GM21723 (cell line): ENCODE measurements around the gene CRLF1.

Experiments used
- ATAC-seq: cut with Tn5 transposase; IDR thresholded peaks from one replicate; pipeline ENCODE4 v1.9.1; 2021; ENCODE audit warnings: mild to moderate bottlenecking, moderate library complexity; ENCODE audit not compliant: unreplicated experiment

Gene CRLF1, protein sequence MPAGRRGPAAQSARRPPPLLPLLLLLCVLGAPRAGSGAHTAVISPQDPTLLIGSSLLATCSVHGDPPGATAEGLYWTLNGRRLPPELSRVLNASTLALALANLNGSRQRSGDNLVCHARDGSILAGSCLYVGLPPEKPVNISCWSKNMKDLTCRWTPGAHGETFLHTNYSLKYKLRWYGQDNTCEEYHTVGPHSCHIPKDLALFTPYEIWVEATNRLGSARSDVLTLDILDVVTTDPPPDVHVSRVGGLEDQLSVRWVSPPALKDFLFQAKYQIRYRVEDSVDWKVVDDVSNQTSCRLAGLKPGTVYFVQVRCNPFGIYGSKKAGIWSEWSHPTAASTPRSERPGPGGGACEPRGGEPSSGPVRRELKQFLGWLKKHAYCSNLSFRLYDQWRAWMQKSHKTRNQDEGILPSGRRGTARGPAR

DNA sequence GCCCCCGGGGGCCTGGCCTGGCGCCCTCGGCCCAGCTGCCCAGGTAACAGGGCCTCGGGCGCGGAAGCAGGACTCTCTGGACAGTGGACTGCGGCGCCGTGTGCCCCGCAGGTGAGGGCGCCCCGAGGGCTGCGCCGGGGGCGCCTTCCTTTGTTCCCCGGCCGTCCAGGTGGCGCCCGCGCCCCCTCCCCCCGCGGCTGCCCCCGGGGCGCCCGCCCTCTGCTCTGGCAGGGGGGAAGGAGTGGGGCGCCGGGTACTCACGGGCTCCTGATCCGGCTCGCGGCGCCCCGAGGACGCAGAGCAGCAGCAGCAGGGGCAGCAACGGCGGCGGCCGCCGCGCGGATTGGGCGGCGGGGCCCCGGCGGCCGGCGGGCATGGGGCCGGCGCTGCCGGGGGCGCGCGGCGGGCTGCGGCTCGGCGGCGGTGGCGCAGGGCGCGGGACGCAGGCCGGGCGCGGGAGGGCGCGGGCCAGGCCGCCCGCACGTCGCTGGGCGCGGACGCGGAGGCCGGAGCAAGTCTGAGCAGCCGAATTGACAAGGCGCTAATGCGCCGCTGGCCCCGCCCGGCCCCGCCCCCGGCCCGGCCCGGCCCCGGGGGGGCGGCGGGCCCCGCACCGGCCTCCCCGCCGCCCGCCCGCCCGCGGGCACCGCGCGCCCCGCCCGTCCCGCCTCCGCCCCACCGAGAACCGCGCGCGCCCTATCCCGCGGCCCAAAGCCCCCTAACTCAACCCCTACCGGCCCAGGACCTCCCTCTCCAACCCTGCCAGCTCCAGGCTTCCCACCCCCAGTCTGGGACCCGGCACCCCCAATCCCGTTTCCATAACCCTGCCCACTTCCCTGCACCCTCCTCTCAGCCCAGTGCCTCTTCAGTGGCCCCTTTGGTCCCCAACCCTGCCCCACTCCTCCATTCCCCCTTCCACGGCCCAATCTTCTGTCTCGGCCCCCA, at the start of gene CRLF1:
Gene CRLF1 (minus strand): TSS at position 519 of the 945 bp plus-strand sequence. CDS start 143 bp downstream, at position 376.
- ATAC-seq: no peak

DNA sequence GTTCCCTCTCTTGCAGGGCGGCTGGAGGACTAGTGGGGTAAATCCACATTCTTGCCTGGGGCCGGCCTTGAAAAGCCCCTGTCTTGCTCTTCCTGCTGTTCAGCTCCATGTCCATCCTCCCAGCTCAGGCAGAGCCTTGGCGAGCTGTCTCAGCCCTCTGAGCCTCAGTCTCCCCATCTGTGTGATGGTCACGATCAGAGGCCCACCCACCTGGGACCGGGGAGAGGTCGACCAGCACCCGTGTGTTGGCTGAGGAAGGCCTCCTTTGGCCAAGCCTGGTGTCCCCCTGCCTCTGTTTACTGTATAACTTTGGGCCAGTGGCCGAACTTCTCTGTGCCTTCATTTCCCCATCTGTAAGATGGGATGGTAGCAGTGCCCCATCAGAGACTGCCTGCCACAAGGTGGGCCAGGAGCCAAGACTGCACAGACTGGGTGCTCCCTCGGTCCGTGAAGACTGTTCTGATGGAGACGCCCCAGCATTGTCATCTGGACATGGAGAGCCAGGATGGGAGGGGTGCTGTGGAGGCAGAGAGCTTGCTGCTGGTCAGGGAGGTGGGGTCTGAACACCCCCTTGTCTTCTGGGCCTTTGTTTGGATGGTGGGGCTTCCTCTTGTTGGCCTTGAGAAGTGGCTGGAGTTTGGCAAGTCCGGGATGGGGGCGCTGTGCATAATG, 48.7 kb upstream of the CRLF1 start:
- no peak for ATAC-seq

DNA sequence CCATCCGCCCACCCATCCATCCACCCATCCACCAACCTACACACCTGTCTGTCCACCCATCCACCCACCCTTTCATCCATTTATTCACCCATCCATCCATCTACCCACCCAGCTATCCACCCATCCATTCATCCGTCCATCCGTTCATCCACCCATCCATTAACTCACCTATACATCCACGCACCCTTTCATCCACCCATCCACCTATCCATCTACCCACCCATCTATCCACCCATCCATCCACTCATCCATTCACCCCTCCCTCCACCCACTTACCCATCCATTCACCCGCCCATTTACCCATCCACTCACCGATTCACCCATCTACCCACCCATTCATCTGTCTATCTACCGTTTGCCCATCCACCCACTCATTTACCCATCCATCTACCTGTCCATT, 47.9 kb upstream of the CRLF1 start:
- ATAC-seq: no peak

DNA sequence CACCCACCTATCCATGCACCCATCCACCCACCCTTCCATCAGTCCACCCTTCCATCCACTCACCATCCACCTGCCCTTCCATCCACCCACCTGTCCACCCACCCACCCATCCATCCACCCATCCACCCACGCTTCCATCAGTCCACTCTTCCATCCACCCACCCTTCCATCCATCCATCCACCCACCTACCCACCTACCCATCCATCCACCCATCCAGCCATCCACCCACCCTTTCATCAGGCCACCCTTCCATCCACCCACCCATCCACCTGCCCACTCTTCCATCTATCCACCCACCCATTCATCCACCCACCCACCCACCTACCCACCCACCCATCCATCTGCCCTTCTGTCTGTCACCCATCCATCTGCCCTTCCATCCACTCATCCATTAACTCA, 47.3 kb upstream of the CRLF1 start:
- no peak for ATAC-seq

DNA sequence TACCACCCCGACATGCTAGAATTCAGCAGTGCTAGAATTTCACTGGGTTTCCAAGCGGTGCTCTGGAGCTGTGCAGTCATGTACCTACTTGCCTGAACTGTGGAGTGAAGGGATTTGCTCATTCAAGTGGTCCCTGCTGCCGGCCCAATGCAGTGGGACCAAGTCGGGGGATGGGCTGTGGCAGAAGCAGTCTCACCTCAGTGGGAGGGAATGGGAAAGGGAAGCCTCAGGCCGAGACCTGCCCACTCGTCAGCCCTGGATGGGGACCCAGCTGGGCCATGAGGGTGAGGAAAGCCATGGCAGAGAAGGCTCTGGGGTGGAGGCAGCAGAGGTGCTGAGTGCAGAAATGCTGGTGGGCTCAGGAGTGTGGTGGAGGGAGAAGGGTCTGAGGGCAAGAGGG, 45.1 kb upstream of the CRLF1 start:
- ATAC-seq: no peak

DNA sequence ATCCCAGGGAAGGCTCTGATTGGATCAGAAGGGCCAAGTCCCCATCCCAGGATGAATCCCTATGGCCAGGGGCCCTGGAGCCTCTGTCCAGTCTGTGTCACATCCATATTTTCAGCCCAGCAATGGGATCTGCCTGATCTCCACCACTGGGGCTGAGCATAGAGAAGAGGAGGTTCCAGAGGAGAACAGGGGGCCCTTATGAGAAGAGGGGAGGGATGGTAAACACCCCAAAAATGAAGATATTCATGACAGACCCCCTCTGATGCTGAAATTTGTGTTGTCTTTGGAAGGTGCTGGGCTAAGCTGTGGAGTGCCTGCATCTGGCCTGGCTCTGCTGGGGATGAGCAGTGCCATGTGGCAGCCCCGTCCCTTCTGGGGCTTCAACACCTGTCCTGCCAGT, 44.7 kb upstream of the CRLF1 start:
- ATAC-seq: no peak

DNA sequence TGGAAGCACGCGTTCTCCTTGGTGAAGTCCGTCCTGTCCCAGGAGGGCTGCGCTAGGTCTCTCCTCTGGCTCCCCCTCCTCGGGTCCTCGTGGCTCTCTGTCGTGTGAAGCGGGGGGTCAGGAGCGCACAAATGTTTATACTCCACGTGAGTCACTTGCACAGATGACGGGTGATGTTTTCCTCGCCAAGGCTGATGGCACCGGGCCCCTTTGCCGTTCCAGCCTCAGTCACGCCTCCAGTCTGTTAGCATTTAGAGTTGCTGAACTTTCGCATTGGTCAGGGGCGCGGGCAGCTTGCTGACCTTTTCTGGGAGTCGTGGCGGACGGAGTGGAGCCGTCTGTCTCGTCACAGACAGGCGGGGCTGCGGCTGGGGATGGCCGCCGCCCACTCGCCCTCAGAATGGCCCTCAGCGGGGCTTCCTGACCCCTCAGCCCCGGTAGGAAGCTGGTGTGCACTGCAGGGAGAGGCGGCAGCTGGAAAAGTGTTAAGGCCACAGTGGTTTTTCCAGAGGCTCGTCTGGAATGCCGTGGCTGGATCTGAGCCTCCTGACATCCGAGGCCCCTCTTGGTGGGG, 44.0 kb upstream of the CRLF1 start:
- no peak for ATAC-seq

DNA sequence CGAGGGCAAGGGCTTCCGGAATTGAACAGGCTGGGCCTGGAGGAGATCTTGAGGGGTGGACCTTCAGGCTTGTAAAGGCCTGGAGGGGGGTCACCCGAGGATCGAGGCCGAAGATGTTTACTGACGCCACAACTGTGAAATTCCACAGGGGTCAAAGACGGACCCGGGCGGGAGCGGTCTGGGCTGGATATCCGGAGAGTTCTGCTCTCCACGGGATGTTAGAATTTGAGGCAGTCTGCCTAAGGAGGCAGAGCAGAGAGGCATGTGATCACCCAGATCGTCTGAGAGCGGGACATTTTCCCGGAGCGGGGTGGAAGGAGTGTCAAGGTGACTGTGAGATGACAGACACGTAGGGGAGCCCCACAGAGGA, 43.4 kb upstream of the CRLF1 start:
- ATAC-seq: no peak

DNA sequence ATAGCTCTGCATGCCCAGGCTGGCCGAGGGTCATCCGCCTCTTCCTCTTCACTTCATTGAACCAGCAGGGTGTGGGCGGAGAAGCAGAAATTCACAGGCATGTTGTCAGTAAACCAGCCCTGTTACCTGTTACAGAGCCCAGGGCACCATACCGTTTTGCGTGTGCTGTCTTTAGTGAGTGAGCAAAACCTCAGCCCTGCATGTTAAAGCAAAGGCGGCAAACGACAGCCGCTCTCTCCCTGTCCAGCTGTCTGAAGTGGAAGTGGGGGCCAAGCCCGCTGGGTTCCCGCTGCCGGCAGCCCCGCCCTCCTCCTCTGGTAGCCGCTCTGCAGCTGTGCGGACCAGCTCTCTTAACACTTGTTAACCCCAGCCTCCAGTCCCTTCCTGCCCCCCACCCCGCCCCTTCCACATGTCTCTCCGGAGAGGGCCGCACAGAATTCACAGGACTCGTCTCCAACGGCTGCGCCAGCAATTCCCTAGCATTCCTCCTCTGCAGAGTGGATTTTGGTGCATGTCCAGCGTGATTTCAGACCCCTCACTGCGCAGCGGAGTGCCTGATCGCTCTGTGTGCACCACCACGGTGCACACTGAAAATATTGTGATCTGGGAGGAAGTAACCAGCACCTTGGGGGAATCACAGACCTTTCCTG, 42.9 kb upstream of the CRLF1 start:
- no peak for ATAC-seq

DNA sequence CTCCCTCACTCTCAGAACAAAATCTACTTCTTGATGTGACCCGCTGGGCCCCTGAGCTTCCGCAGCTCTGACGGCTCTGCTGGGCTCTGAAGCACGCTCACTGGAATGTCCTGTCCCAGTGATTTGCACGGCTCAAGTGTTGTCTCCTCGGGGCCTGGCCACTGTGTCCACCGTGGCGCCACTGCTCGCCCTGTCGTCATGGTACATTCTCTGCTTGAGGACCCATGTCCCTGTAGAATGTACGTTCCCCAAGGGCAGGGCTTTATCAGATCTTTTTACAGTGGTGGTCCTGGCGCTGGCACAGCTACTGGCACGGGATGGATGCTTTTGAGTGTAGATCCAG, 42.3 kb upstream of the CRLF1 start:
- no peak for ATAC-seq

DNA sequence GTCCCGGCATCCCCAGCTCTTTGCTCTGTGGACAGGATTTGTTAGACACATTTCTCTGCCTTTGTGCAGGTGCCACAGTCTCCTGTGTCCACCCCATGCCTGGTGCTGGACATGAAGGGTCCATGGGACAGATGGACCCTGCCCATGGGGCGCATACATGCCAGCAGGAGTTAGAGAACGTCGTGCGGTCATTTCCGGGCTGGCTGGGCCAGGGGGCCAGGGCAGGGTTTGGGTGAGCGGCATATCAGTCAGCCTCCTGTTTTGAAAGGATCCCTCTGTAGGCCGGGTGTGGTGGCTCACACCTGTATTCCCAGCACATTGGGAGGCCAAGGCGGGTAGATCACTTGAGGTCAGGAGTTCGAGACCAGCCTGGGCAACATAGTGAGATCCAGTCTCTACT, 41.2 kb upstream of the CRLF1 start:
- no peak for ATAC-seq

DNA sequence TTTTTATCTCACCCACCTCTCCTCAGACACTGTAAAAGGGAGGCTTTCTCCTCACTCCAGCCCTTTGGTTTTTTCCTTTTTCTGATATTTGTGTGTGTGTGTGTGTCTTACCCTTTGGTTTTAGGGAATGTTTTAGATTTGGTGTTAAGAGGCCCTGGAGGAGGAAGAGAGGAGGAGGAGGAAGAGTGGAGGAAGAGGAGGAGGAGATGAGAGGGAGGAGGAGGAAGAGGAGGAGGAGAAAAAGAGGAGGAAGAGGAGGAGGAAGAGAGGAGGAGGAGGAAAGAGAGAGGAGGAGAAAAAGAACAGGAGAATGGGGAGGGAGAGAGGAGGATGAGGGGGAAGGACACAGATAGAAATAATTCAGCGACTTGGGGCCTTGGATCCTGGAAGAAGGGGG, 40.8 kb upstream of the CRLF1 start:
- ATAC-seq: no peak

DNA sequence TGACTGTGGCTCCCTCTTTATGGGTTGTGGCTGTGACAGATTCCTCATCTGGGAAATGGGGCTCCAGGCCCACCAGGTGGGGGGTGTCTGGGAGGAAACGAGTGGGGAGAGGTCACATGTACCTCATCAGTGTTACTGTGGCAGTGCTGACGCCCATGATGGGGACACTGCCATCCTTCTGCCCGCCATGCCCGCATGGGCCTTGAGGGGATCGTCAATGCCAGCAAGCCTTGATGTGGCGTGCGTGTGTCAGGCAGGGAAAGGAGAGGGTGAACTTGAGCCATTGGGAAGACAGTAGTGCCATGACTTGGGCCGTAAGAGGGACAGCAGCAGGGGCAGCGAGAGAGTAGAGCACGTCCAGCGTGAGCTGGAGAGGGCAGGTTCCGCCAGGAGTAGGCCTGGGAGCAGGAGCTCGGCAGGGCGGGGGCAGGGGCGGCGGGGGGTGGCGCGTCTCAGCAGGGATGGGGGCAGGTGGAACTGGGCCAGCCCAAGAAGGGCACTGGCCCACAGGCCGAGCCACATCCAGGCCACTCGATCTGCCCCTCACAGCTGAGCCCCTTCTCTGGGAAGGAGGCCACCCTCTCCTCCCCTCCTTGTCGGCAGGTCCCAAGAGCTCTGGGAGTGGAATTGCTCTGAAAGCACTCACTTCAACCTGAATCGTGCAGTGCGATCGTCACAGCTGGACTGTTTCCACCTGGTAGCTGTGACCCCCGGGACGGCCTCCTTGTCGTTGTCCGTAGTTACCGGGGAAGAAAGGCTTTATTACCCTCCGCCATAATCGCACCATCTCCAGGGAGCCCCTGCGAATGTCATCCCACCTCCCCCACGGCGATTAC, 40.2 kb upstream of the CRLF1 start:
- ATAC-seq: no peak

DNA sequence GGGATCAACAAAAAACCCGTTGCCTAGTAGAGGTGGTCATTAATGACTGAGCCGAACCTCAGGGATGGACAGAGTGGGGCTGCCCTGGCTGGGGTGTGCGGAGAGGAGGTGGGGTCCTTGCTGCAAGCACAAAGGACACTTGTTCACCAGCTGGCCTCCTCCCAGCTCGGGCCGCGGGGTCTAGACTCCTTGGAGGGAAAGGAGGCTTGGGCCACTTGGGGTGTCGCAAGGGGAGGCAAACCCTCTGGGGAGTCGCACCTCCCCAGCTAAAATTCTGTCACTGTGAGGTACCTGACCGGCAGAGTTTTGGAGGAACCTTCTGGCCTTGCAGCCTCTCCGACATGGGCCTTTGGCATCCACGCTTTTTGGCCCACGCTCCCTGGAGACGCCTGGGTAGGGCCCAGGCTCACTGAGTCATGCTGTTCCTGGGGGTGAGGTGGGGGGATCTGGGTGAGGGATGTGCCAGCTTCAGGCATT, 38.5 kb upstream of the CRLF1 start:
- no peak for ATAC-seq

DNA sequence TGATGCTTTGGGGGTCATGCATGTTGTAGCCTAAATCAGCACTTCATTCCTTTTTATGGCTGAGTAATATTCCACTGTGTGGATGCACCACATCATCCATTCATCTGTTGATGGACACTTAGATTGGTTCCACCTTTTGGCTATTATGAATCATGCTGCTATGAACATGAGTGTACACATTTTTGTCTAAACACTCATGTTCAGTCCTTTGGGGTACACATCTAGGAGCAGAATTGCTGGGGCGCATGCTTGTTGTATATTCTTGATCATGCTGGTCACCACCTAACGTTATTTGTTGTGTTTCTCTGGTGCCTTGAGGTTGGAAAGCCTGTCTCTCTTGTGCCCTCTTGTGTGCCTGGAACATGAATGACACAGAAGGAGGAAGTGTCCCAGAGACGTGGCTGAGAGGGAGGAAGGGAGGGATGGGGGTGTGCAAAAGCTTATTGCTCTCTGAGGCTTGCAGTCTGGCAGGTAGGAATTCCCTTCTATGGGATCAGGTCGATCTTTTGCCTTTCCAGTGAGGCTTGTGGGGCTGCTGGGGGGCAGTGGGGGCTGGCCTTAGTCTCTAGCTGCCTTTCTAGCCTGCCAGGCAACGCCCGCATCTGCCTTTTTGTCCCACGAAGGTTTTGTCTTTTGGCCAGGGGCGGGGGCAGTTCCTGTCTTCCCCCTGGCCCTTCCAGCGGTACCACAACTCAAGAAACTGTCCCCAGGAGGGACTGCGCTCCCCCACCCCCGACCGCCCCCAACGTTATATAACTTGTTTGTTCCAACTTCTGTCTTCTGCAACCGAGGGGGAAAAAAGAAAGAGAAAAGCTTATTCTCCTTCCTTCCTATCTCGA, 37.8 kb upstream of the CRLF1 start:
- no peak for ATAC-seq

DNA sequence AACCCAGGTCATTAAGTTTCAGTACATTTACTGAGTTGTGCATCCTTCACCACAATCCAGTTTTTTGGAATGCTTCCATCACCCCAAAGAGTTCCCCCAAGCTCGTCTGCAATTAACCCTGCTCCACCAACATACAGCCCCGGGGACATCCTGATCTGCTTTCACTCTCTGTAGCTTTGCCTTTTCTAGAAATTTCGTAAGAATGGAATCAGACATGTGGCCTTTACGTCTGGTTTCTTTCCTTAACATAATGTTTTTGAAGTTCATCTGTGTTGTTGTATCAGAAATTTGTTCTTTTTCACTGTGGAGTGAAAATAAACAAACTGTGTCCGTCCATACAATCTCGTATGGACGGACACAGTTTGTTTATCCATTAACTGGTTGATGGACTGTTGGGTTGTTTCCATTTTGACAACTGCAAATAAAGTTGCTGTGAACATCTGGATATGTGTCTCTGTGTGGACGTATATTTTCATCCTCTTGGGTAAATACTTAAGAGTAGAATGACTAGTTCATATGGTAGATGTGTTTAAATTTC, 33.2 kb upstream of the CRLF1 start:
- ATAC-seq: no peak

DNA sequence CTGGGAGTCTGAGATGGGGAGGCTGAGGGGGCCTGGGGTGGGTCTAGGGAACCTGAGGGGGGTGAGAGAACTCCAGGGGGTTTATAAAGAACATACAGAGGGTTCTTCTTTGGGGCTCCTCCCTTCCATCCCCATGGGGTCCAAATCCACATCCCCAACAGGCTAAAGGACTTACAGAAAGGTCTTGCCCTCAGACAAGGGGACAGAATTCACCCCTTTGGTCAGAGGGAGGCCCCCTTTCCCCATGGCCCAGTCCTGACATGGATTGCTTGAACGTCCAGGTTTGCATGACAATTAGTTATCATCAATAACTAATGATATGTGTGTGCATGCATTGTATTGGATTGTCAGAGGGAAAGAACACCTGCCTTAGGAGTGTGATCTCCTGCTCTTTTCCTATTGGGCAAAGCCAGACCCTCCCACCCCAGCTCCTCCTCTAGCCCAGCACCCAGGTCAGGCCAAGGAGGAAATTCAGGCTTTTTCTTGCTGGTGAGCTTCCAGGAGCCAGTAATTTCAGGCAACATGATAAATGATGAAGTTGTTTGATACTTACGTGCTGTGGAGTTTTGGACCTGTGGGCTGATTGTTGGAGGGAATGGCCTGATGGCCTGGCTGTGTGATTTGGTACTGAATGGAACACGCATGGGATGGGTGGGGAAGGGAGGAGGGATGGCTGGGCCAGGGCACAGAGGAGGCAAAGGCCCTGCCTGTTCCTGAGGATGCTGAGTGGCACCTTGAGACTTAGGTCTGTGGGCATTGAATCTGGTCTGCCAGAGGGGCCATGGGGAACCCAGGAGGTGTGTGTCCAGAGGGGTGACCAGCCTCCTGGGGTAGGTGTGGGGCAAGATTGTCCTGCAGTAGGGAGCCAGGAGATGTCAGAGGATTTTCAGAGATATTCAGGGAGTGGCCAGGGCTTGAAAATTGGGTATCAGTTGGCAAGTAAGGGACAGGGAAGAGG, 31.4 kb upstream of the CRLF1 start:
- ATAC-seq: no peak
